ENCODE data around the gene FAM174C.
A peak's percentile ranks its signal among the peaks of the same experiment; 100 is the strongest.

DNA sequence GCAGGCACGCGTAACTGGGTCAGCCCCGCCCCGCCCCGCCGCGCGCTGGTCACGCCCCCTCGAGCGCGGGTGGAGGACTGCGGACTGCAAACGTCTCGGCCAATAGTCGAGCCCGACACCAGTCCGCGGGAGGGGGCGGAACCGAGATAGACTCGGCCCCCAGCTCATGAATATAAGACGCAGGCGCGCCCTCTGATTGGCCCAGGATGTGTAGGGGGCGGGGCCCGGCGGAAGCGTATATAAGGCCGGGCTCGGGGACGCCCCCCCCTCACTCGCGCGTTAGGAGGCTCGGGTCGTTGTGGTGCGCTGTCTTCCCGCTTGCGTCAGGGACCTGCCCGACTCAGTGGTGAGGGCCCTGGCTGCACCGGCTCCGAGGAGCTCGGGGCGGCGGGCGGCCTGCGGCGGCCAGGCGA is 6.3 kb upstream of the FAM174C start, which contains the start of gene CIRBP:
- no peak for TF ChIP-seq IKZF1 (conservative IDR thresholded peaks at IDR 0.05)
- TF ChIP-seq, protein P1, sequence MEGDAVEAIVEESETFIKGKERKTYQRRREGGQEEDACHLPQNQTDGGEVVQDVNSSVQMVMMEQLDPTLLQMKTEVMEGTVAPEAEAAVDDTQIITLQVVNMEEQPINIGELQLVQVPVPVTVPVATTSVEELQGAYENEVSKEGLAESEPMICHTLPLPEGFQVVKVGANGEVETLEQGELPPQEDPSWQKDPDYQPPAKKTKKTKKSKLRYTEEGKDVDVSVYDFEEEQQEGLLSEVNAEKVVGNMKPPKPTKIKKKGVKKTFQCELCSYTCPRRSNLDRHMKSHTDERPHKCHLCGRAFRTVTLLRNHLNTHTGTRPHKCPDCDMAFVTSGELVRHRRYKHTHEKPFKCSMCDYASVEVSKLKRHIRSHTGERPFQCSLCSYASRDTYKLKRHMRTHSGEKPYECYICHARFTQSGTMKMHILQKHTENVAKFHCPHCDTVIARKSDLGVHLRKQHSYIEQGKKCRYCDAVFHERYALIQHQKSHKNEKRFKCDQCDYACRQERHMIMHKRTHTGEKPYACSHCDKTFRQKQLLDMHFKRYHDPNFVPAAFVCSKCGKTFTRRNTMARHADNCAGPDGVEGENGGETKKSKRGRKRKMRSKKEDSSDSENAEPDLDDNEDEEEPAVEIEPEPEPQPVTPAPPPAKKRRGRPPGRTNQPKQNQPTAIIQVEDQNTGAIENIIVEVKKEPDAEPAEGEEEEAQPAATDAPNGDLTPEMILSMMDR (IDR thresholded peaks at IDR 0.05 in 2 of 3, conservative IDR thresholded peaks at IDR 0.05 in 1 of 3; ENCODE audit: control insufficient read depth in 2 of 3, extremely low read depth in 1 of 3, insufficient read depth in 1 of 3, low read depth in 3 of 3, low read length in 3 of 3): no peak
- peak; percentile 98 for TF ChIP-seq HDAC6 (IDR thresholded peaks at IDR 0.05; ENCODE audit: unreplicated experiment)
- peak; percentile 11; the same call in 1 of the 2 replicates for TF ChIP-seq BCL11A (IDR thresholded peaks at IDR 0.05; ENCODE audit: low read depth, low read length)
- no peak for TF ChIP-seq EP300 (IDR thresholded peaks at IDR 0.05; ENCODE audit: borderline replicate concordance in 1 of 2, control insufficient read depth in 1 of 2, low read depth in 2 of 2, low read length in 2 of 2)
- TF ChIP-seq, protein P2, sequence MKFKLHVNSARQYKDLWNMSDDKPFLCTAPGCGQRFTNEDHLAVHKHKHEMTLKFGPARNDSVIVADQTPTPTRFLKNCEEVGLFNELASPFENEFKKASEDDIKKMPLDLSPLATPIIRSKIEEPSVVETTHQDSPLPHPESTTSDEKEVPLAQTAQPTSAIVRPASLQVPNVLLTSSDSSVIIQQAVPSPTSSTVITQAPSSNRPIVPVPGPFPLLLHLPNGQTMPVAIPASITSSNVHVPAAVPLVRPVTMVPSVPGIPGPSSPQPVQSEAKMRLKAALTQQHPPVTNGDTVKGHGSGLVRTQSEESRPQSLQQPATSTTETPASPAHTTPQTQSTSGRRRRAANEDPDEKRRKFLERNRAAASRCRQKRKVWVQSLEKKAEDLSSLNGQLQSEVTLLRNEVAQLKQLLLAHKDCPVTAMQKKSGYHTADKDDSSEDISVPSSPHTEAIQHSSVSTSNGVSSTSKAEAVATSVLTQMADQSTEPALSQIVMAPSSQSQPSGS (IDR thresholded peaks at IDR 0.05; ENCODE audit: low read length): no peak
- TF ChIP-seq POLR2A (IDR thresholded peaks at IDR 0.05; ENCODE audit: low read depth, low read length): no peak
- no peak for TF ChIP-seq LARP7 (IDR thresholded peaks at IDR 0.05)
- no peak for TF ChIP-seq USF1 (IDR thresholded peaks at IDR 0.05; ENCODE audit: borderline replicate concordance, extremely low read length, insufficient read depth, low read depth, low read length)
- TF ChIP-seq GABPA (IDR thresholded peaks at IDR 0.05; ENCODE audit: low read depth): no peak
- TF ChIP-seq CHD2 (IDR thresholded peaks at IDR 0.05; ENCODE audit: borderline replicate concordance, low read depth, low read length): peak; percentile 53; the same call in 1 of the 2 replicates
- TF ChIP-seq, protein P3, sequence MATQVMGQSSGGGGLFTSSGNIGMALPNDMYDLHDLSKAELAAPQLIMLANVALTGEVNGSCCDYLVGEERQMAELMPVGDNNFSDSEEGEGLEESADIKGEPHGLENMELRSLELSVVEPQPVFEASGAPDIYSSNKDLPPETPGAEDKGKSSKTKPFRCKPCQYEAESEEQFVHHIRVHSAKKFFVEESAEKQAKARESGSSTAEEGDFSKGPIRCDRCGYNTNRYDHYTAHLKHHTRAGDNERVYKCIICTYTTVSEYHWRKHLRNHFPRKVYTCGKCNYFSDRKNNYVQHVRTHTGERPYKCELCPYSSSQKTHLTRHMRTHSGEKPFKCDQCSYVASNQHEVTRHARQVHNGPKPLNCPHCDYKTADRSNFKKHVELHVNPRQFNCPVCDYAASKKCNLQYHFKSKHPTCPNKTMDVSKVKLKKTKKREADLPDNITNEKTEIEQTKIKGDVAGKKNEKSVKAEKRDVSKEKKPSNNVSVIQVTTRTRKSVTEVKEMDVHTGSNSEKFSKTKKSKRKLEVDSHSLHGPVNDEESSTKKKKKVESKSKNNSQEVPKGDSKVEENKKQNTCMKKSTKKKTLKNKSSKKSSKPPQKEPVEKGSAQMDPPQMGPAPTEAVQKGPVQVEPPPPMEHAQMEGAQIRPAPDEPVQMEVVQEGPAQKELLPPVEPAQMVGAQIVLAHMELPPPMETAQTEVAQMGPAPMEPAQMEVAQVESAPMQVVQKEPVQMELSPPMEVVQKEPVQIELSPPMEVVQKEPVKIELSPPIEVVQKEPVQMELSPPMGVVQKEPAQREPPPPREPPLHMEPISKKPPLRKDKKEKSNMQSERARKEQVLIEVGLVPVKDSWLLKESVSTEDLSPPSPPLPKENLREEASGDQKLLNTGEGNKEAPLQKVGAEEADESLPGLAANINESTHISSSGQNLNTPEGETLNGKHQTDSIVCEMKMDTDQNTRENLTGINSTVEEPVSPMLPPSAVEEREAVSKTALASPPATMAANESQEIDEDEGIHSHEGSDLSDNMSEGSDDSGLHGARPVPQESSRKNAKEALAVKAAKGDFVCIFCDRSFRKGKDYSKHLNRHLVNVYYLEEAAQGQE (IDR thresholded peaks at IDR 0.05; ENCODE audit: low read depth, low read length): no peak
- TF ChIP-seq ZNF384 (IDR thresholded peaks at IDR 0.05; ENCODE audit: borderline replicate concordance, low read depth, low read length): no peak
- TF ChIP-seq, protein P4, sequence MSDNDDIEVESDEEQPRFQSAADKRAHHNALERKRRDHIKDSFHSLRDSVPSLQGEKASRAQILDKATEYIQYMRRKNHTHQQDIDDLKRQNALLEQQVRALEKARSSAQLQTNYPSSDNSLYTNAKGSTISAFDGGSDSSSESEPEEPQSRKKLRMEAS (IDR thresholded peaks at IDR 0.05; ENCODE audit: low read depth, low read length): no peak

Data from GM12878 (cell line).